Right lobe of liver (tissue), 6 donors: ENCODE measurements around the gene PRKAR1B. TPM values are rescaled to one million over a fixed set of nuclear protein-coding genes. Genes with fewer than 3 reads are reported as not detected.

ENCODE experiments used
- ATAC-seq, 4 donors: fragments of 200-7000 bp; cut with Tn5 transposase; one replicate each; pipeline ENCODE4 v1.9.1; 2020; ENCODE audit warnings: mild to moderate bottlenecking in 4 of 4, moderate library complexity in 4 of 4
- DNase-seq, 3 donors: peaks; one replicate each; pipeline ENCODE4 v3.0.0-alpha.2; 2020
- H3K27ac ChIP-seq, 3 donors: fragments of 200-600 bp; one replicate each; pipeline ENCODE4 v1.8.0; 2022
- H3K27me3 ChIP-seq, 2 donors: fragments of 200-600 bp; one replicate each; pipeline ENCODE4 v1.8.0; 2022
- H3K36me3 ChIP-seq, 4 donors: fragments of 200-600 bp; sonication (generic) in 1 of 4; one replicate each; pipeline versions ENCODE4 v1.5.1 to v1.8.0; 2017 to 2022; ENCODE audit warnings: control low read depth in 1 of 4
- H3K4me1 ChIP-seq, 4 donors: fragments of 200-600 bp; sonication (generic) in 1 of 4; one replicate each; pipeline versions ENCODE4 v1.5.1 to v1.8.0; 2017 to 2022; ENCODE audit warnings: control low read depth in 1 of 4
- H3K4me3 ChIP-seq, 3 donors: fragments of 200-600 bp; one replicate each; pipeline ENCODE4 v1.8.0; 2022
- H3K9me3 ChIP-seq, 4 donors: fragments of 200-600 bp; sonication (generic) in 1 of 4; one replicate each; pipeline versions ENCODE4 v1.5.1 to v1.8.0; 2017 to 2022; ENCODE audit warnings: control low read depth in 1 of 4
- CTCF ChIP-seq, 4 donors: fragments of 200-600 bp in 3 of 4; fragments of 450-650 bp in 1 of 4; IDR thresholded peaks; one replicate each; pipeline versions ENCODE4 v1.5.1 to v1.8.0; 2016 to 2022; ENCODE audit warnings: antibody characterized with exemption in 4 of 4, mild to moderate bottlenecking in 2 of 4
- POLR2A ChIP-seq: fragments of 450-650 bp; IDR thresholded peaks from one replicate; pipeline ENCODE4 v1.6.1; 2017; ENCODE audit warnings: antibody characterized with exemption, mild to moderate bottlenecking
- WGBS: methylation state at CpG from one replicate; pipeline ENCODE4 v1.1.6; 2018; ENCODE audit warnings: low coverage, low lambda C conversion rate; ENCODE audit not compliant: insufficient coverage; ENCODE audit errors: missing lambda C conversion rate; 5-methylcytosine and 5-hydroxymethylcytosine counted together
- intact Hi-C, 2 donors: fragments of 100-400 bp; cut with DNase I; formaldehyde crosslinking; loops; one replicate each; pipeline versions ENCODE4 v1.11.2 to v1.14.1; 2022
- total RNA-seq, 6 experiments: library from RNA; depleted of rRNA in 2 of 6; stranded (reverse); fragments of >200 nt in 2 of 6; fragmentation: NEBNext Ultra II Directional in 3 of 6; extraction: Animal tissue kit (Norgen Biotek cat#: 25700) in 3 of 6; gene quantifications; one replicate each; pipeline versions ENCODE4 v1.1.0 to v1.2.4, GENCODE V29; 2016 to 2023
- donor health status: DM: no; HTN: yes; CAD: no.
- donor health status: DM: no; HTN: no; CAD: no.
- donor health status: DM: no; HTN: no; CAD: no.
- donor health status: DM: no; HTN: yes; CAD: no.
- donor health status: DM: no; HTN: yes; CAD: no.

PRKAR1B gene
- total RNA-seq, 6 experiments from 2014 or later = 4.7 to 20.8 (median 11.3) TPM

GRCh38 chr7:585229-585711 is 141.8 kb downstream of the PRKAR1B start:
- no peaks in the 10 kb centered on the region for H3K9me3 ChIP-seq
- ATAC-seq (no peak), DNase-seq (no peak)
- H3K36me3 ChIP-seq = no peaks in the 10 kb centered on the region
- intact Hi-C loops = no loop called here
- 75% methylated on average over 12 of the region's 18 CpGs for WGBS
- no peaks in the 10 kb centered on the region for H3K4me1 ChIP-seq
- no peak for TF ChIP-seq CTCF (IDR thresholded peaks at IDR 0.05)
- no peak for TF ChIP-seq POLR2A
- H3K4me3 ChIP-seq = no peak overlapping the region
- no peak overlapping the region for H3K27ac ChIP-seq
- H3K27me3 ChIP-seq = no peaks in the 10 kb centered on the region

- DNase-seq = no peak
- H3K4me3 ChIP-seq = no peak overlapping the region
- H3K27ac ChIP-seq = no peak overlapping the region
- no peaks in the 10 kb centered on the region for H3K36me3 ChIP-seq
- 94% methylated on average over 3 of the region's 12 CpGs for WGBS
- TF ChIP-seq POLR2A = no peak
- no peak for TF ChIP-seq CTCF (IDR thresholded peaks at IDR 0.05)
- ATAC-seq = no peak
- no peaks in the 10 kb centered on the region for H3K27me3 ChIP-seq
- intact Hi-C loops = no loop called here
- H3K4me1 ChIP-seq = no peaks in the 10 kb centered on the region
- no peaks in the 10 kb centered on the region for H3K9me3 ChIP-seq
Observed at GRCh38 chr7:584820-585219, 142.3 kb downstream of the PRKAR1B start.

- no peaks in the 10 kb centered on the region for H3K27me3 ChIP-seq
- H3K36me3 ChIP-seq = no peaks in the 10 kb centered on the region
- DNase-seq (no peak), ATAC-seq (peak in 3 of 4 donors; percentile 15 to 43 (median 30))
- no peaks in the 10 kb centered on the region for H3K9me3 ChIP-seq
- H3K27ac ChIP-seq = no peak overlapping the region
- 62% methylated on average over 3 of the region's 15 CpGs for WGBS
- intact Hi-C loops = no loop called here
- TF ChIP-seq POLR2A = no peak
- no peak for TF ChIP-seq CTCF (IDR thresholded peaks at IDR 0.05)
- no peaks in the 10 kb centered on the region for H3K4me1 ChIP-seq
- no peak overlapping the region for H3K4me3 ChIP-seq
Observed at GRCh38 chr7:584122-584465, 143.0 kb downstream of the PRKAR1B start.

- Histone ChIP-seq H3K9me3 (no peaks in the 10 kb centered on the region), H3K27ac (no peak overlapping the region), H3K27me3 (no peaks in the 10 kb centered on the region), H3K36me3 (no peaks in the 10 kb centered on the region), H3K4me3 (no peak overlapping the region), H3K4me1 (no peaks in the 10 kb centered on the region)
- intact Hi-C loops = no loop called here
- ATAC-seq (no peak), DNase-seq (no peak)
- TF ChIP-seq POLR2A (no peak), CTCF (IDR thresholded peaks at IDR 0.05) (no peak)
- 67% methylated on average over 17 of the region's 30 CpGs for WGBS
Observed at GRCh38 chr7:583410-584121, 143.5 kb downstream of the PRKAR1B start.
